CD14-positive monocyte (primary cell): ENCODE results near the gene ZBTB39. TPM values are rescaled to one million over a fixed set of nuclear protein-coding genes. Genes with fewer than 3 reads are reported as not detected.
A peak's percentile ranks its signal among the peaks of the same experiment; 100 is the strongest.
"Not testable (repeated sequence)": the region's sequence is repeated elsewhere in the genome, so short reads cannot be mapped to it uniquely, and the experiment has no call there.

ENCODE experiments used
- DNase-seq, 3 donors: peaks; one replicate each; pipeline ENCODE4 v3.0.0-alpha.2; 2011 to 2022
- H2AFZ ChIP-seq: 2 replicates; pipeline ENCODE4 v1.6.0; 2012; ENCODE audit warnings: mild to moderate bottlenecking, low read depth, low read length, inconsistent platforms; ENCODE audit not compliant: insufficient read depth, poor library complexity, severe bottlenecking
- H3K27ac ChIP-seq, 2 donors: 1 replicate in 1 of 2; 2 replicates in 1 of 2; pipeline ENCODE4 v1.5.1; 2012 to 2013; ENCODE audit warnings: low read length in 2 of 2, control low read depth in 1 of 2, inconsistent platforms in 1 of 2, low read depth in 1 of 2, mild to moderate bottlenecking in 1 of 2
- H3K27me3 ChIP-seq, 2 donors: one replicate each; pipeline versions ENCODE4 v1.6.0 to v1.6.1; 2011 to 2013; ENCODE audit warnings: low read length in 2 of 2; ENCODE audit not compliant: control insufficient read depth in 2 of 2, insufficient read depth in 2 of 2
- H3K36me3 ChIP-seq, 2 donors: replicated peaks in 1 of 2; 1 replicate in 1 of 2; 2 replicates in 1 of 2; pipeline versions ENCODE4 v1.5.1 to v1.6.1; 2012 to 2013; ENCODE audit warnings: low read length in 2 of 2, control low read depth in 1 of 2, inconsistent platforms in 1 of 2, mild to moderate bottlenecking in 1 of 2; ENCODE audit not compliant: insufficient read depth in 2 of 2, control insufficient read depth in 1 of 2
- H3K4me1 ChIP-seq, 2 donors: 1 replicate in 1 of 2; 2 replicates in 1 of 2; pipeline versions ENCODE4 v1.5.1 to v1.6.1; 2012 to 2013; ENCODE audit warnings: low read length in 2 of 2, control low read depth in 1 of 2, inconsistent platforms in 1 of 2, mild to moderate bottlenecking in 1 of 2, moderate library complexity in 1 of 2; ENCODE audit not compliant: insufficient read depth in 2 of 2, control insufficient read depth in 1 of 2
- H3K4me2 ChIP-seq: replicated peaks from 2 replicates; pipeline ENCODE3; 2012; ENCODE audit warnings: low read length, moderate library complexity, mild to moderate bottlenecking; ENCODE audit not compliant: poor library complexity, severe bottlenecking; ENCODE audit errors: extremely low read depth
- H3K4me3 ChIP-seq, 3 experiments: fragments of 200-600 bp in 1 of 3; sonication (generic) in 1 of 3; replicated peaks in 1 of 3; 1 replicate in 2 of 3; 2 replicates in 1 of 3; pipeline ENCODE4 v1.5.1; 2011 to 2013; ENCODE audit warnings: low read length in 3 of 3, mild to moderate bottlenecking in 3 of 3, control low read depth in 2 of 3, low read depth in 2 of 3, inconsistent platforms in 1 of 3, moderate library complexity in 1 of 3
- H3K79me2 ChIP-seq: 2 replicates; pipeline ENCODE4 v1.6.0; 2012; ENCODE audit warnings: mild to moderate bottlenecking, control low read depth, inconsistent platforms, low read length, moderate library complexity; ENCODE audit not compliant: insufficient read depth
- H3K9ac ChIP-seq: 2 replicates; pipeline ENCODE4 v1.6.0; 2017; ENCODE audit warnings: low read length, mild to moderate bottlenecking; ENCODE audit not compliant: insufficient read depth, poor library complexity, severe bottlenecking
- H3K9me3 ChIP-seq, 2 donors: replicated peaks in 1 of 2; 1 replicate in 1 of 2; 2 replicates in 1 of 2; pipeline versions ENCODE4 v1.5.1 to v1.6.1; 2012 to 2013; ENCODE audit warnings: low read length in 2 of 2, control low read depth in 1 of 2; ENCODE audit not compliant: control insufficient read depth in 1 of 2, insufficient read depth in 1 of 2
- H4K20me1 ChIP-seq: 2 replicates; pipeline ENCODE4 v1.6.0; 2012; ENCODE audit warnings: mild to moderate bottlenecking, low read length, control low read depth, moderate library complexity; ENCODE audit not compliant: insufficient read depth
- H3K27ac Mint-ChIP-seq, 7 donors: one replicate each; pipeline ENCODE4 v1.8.0; 2020; ENCODE audit warnings: mild to moderate bottlenecking in 7 of 7, mixed read lengths in 7 of 7, moderate library complexity in 6 of 7, inconsistent platforms in 2 of 7
- H3K27me3 Mint-ChIP-seq, 3 donors: one replicate each; pipeline ENCODE4 v1.8.0; 2021 to 2022; ENCODE audit warnings: low read depth in 3 of 3, mild to moderate bottlenecking in 3 of 3, mixed read lengths in 3 of 3, moderate library complexity in 3 of 3, inconsistent platforms in 1 of 3
- H3K36me3 Mint-ChIP-seq, 2 donors: one replicate each; pipeline ENCODE4 v1.8.0; 2020; ENCODE audit warnings: mixed read lengths in 2 of 2, inconsistent platforms in 1 of 2, mild to moderate bottlenecking in 1 of 2
- H3K4me1 Mint-ChIP-seq: one replicate; pipeline ENCODE4 v1.8.0; 2020; ENCODE audit warnings: mild to moderate bottlenecking, mixed read lengths
- H3K4me3 Mint-ChIP-seq, 2 donors: one replicate each; pipeline ENCODE4 v1.8.0; 2020; ENCODE audit warnings: mild to moderate bottlenecking in 2 of 2, mixed read lengths in 2 of 2, moderate library complexity in 1 of 2
- H3K9me3 Mint-ChIP-seq, 7 donors: one replicate each; pipeline ENCODE4 v1.8.0; 2020 to 2022; ENCODE audit warnings: mixed read lengths in 7 of 7, mild to moderate bottlenecking in 6 of 7, moderate library complexity in 6 of 7, inconsistent platforms in 2 of 7
- WGBS: methylation state at CpG from one replicate; pipeline ENCODE4 v1.1.5; 2013; ENCODE audit warnings: missing lambda C conversion rate; ENCODE audit not compliant: insufficient coverage; 5-methylcytosine and 5-hydroxymethylcytosine counted together
- intact Hi-C, 2 donors: fragments of 100-400 bp; cut with micrococcal nuclease; formaldehyde crosslinking; loops; one replicate each; pipeline versions ENCODE4 v1.15.0 to v1.15.1; 2023
- polyA plus RNA-seq, 3 donors: library from polyadenylated mRNA; depleted of rRNA in 1 of 3; unstranded in 2 of 3; stranded (reverse) in 1 of 3; fragments of 300-500 nt in 2 of 3; fragments of >200 nt in 1 of 3; fragmentation: Illumina TruSeq in 2 of 3; gene quantifications; 1 replicate in 2 of 3; 2 replicates in 1 of 3; pipeline ENCODE4 v1.2.3, GENCODE V29; 2012 to 2021
- TF ChIP-seq, protein P1 (sequence below): fragments of 200-600 bp; IDR thresholded peaks from one replicate; pipeline ENCODE4 v1.8.0; 2022; ENCODE audit warnings: antibody characterized with exemption, mild to moderate bottlenecking

Gene ZBTB39
- polyA plus RNA-seq, 3 donors = 0.65 to 3.7 (median 1.2) TPM

DNA sequence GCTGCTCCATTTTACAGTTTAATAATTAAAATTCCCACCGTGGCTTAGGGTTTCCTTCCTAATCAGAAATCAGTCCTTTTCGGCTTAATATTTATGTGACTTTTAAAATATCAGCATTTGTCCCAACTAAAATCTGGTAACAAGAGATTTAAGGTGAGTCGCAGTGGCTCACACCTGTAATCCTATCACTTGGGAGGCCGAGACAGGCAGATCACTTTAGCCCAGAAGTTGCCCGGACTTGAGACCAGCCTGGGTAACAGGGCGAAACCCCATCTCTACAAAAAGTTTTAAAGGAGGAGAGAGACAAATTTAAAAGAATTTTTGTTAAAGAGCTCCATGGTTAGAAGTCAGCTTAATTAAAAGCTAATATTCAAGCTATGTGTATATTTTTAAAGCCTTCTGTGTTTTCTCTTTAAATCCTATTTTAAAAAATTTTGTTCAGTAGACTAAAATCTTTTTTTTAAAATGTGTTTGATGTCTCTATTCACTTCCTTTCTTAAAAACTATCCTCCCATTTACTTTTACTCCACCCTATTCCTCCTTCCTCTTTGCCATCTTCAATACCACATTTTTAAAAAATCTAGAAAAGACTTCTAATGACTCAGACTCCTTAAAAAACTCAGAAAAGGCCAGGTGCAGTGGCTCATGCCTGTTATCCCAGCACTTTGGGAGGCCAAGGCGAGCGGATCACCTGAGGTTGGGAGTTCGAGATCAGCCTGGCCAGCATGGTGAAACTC, 13.8 kb upstream of the ZBTB39 start:
- TF ChIP-seq, protein P1, sequence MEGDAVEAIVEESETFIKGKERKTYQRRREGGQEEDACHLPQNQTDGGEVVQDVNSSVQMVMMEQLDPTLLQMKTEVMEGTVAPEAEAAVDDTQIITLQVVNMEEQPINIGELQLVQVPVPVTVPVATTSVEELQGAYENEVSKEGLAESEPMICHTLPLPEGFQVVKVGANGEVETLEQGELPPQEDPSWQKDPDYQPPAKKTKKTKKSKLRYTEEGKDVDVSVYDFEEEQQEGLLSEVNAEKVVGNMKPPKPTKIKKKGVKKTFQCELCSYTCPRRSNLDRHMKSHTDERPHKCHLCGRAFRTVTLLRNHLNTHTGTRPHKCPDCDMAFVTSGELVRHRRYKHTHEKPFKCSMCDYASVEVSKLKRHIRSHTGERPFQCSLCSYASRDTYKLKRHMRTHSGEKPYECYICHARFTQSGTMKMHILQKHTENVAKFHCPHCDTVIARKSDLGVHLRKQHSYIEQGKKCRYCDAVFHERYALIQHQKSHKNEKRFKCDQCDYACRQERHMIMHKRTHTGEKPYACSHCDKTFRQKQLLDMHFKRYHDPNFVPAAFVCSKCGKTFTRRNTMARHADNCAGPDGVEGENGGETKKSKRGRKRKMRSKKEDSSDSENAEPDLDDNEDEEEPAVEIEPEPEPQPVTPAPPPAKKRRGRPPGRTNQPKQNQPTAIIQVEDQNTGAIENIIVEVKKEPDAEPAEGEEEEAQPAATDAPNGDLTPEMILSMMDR = no peak
- no peaks in the 10 kb centered on the region for H3K27me3 ChIP-seq
- Mint-ChIP-seq H3K4me3 (peak overlapping the region in 1 of 2 donors; percentile 23), H3K36me3 (no peaks in the 10 kb centered on the region), H3K4me1 (peaks cover 9% of the 10 kb centered on the region), H3K9me3 (no peaks in the 10 kb centered on the region), H3K27ac (peak overlapping the region in 4 of 7 donors; percentile 19 to 61 (median 52)), H3K27me3 (peaks cover 0 to 1% (median 0%) of the 10 kb centered on the region in 3 donors)
- no peak for DNase-seq
- intact Hi-C loops = no loop called here
- H4K20me1 ChIP-seq = no peaks in the 10 kb centered on the region
- no peak overlapping the region for H3K4me2 ChIP-seq
- H3K27ac ChIP-seq = peak overlapping the region in 1 of 2 donors; percentile 34
- H3K79me2 ChIP-seq = no peaks in the 10 kb centered on the region
- 100% methylated on average over 2 of the region's 9 CpGs for WGBS
- no peak overlapping the region for H3K4me3 ChIP-seq
- H3K36me3 ChIP-seq = no peaks in the 10 kb centered on the region
- H2AFZ ChIP-seq = peak overlapping the region; percentile 16
- H3K4me1 ChIP-seq = peaks cover 9 to 12% of the 10 kb centered on the region in 2 donors
- no peak overlapping the region for H3K9ac ChIP-seq
- no peaks in the 10 kb centered on the region for H3K9me3 ChIP-seq

DNA sequence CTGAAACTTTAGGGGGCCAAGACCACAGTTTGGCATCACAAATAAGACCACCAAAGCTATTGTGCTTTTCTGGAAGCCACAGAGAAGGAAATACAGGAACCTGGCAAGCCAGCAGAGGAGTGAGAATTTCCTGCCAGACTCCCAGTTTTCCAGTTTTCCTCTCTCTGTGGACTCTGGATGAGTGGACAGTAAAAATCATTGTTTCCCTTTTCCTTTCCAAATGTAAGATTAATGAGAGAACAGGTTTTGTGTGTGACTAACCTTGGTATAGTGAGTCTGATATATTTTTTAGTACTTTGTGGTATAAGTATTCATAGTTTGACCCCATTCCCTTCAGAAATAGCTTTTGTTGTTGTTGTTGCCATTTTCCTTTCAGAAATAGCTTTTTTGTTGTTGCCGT, 12.6 kb upstream of the ZBTB39 start:
- Histone ChIP-seq H3K27me3 (peaks cover 0 to 2% of the 10 kb centered on the region in 2 donors), H3K79me2 (no peaks in the 10 kb centered on the region), H3K9me3 (no peaks in the 10 kb centered on the region), H3K36me3 (no peaks in the 10 kb centered on the region), H3K27ac (no peak overlapping the region), H3K4me2 (no peak overlapping the region), H3K4me3 (no peak overlapping the region), H3K9ac (no peak overlapping the region), H3K4me1 (peaks cover 9 to 12% of the 10 kb centered on the region in 2 donors), H2AFZ (no peak overlapping the region), H4K20me1 (no peaks in the 10 kb centered on the region)
- 80% methylated on average over 1 of the region's 1 CpG for WGBS
- TF ChIP-seq, protein P1 = no peak
- Mint-ChIP-seq H3K27ac (no peak overlapping the region), H3K36me3 (no peaks in the 10 kb centered on the region), H3K9me3 (no peaks in the 10 kb centered on the region), H3K4me3 (no peak overlapping the region), H3K4me1 (peaks cover 9% of the 10 kb centered on the region), H3K27me3 (peaks cover 5 to 12% (median 5%) of the 10 kb centered on the region in 3 donors)
- no peak for DNase-seq
- intact Hi-C loops = no loop called here

DNA sequence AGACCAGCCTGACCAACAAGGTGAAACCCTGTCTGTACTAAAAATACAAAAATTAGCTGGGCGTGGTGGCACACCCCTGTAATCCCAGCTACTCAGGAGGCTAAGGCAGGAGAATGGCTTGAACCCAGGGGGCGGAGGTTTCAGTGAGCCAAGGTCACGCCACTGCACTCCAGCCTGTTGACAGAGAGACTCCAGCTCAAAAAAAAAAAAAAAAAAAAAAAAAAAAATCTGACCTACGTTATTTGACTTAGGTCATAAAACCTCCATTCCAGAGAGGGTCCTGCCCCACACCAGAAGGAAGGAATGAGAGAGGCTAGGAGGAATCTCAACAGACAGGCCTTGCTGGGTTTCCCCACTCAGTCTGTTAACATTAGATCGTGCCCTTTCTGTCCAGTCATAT, 12.0 kb upstream of the ZBTB39 start:
- H3K4me3 ChIP-seq, H4K20me1 ChIP-seq, H2AFZ ChIP-seq, H3K27ac Mint-ChIP-seq, H3K27ac ChIP-seq, H3K9me3 ChIP-seq, H3K36me3 Mint-ChIP-seq, DNase-seq, intact Hi-C loops, H3K9ac ChIP-seq, H3K4me1 Mint-ChIP-seq, H3K9me3 Mint-ChIP-seq, H3K27me3 ChIP-seq, H3K4me2 ChIP-seq, H3K79me2 ChIP-seq, H3K36me3 ChIP-seq, H3K4me3 Mint-ChIP-seq: not testable (repeated sequence)
- peaks cover 9 to 12% of the 10 kb centered on the region in 2 donors for H3K4me1 ChIP-seq
- peaks cover 5 to 15% (median 6%) of the 10 kb centered on the region in 3 donors for H3K27me3 Mint-ChIP-seq
- WGBS = no CpG with 5 or more reads among the region's 5 CpGs
